GM10266 (cell line): ENCODE results near the gene UGT1A5.

Experiments
- DNase-seq: peaks from one replicate; pipeline ENCODE4 v3.0.0; 2012; ENCODE audit errors: extremely low spot score
- TF ChIP-seq, protein P1 (sequence below): IDR thresholded peaks from 2 replicates; pipeline ENCODE4 v1.5.1; 2012; ENCODE audit warnings: mild to moderate bottlenecking, low read depth; ENCODE audit not compliant: control insufficient read depth, insufficient read depth; ENCODE audit errors: missing control alignments

UGT1A5 gene

DNA sequence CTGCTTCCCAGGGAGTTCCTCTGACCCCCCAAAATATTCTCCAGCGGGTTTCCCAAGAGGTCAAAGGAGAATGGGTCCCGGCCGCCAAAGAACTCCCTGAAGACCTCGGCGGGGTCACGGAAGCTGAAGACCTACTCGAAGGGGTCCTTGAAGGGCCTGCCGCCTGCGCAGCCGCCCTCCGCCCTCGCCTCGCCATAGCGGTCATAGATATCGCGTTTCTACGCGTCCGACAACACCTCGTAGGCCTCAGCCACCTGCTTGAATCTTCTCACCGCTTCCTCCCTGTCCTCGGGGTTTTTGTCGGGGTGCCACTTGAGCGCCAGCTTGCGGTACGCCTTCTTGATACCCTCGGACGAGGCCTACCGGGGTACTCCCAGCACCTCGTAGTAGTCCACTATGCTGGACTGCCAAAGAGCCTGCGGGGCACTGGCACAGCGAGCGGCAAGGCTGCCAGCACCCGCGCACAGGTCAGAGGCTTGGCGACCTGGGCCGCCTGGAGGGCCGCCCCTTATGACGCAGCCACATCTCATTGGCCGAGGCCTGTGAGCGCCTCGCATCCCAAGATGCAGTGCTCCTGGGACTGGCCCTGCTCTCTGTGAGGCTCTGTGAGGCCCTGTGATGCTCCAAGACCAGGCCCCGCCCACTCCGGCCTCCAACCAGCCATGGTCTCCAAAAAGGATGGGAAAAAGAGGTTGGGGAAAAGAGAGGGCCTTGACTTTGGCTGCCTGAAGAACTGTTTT lies 42.3 kb downstream of the UGT1A5 start:
- TF ChIP-seq, protein P1, sequence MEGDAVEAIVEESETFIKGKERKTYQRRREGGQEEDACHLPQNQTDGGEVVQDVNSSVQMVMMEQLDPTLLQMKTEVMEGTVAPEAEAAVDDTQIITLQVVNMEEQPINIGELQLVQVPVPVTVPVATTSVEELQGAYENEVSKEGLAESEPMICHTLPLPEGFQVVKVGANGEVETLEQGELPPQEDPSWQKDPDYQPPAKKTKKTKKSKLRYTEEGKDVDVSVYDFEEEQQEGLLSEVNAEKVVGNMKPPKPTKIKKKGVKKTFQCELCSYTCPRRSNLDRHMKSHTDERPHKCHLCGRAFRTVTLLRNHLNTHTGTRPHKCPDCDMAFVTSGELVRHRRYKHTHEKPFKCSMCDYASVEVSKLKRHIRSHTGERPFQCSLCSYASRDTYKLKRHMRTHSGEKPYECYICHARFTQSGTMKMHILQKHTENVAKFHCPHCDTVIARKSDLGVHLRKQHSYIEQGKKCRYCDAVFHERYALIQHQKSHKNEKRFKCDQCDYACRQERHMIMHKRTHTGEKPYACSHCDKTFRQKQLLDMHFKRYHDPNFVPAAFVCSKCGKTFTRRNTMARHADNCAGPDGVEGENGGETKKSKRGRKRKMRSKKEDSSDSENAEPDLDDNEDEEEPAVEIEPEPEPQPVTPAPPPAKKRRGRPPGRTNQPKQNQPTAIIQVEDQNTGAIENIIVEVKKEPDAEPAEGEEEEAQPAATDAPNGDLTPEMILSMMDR: no peak
- no peak for DNase-seq

- DNase-seq: no peak
- TF ChIP-seq, protein P1: no peak
Measured at GRCh38 chr2:233756429-233757081, 43.8 kb downstream of the UGT1A5 start.

GRCh38 chr2:233758141-233758540 lies 45.4 kb downstream of the UGT1A5 start:
- TF ChIP-seq, protein P1: no peak
- DNase-seq: no peak

DNA sequence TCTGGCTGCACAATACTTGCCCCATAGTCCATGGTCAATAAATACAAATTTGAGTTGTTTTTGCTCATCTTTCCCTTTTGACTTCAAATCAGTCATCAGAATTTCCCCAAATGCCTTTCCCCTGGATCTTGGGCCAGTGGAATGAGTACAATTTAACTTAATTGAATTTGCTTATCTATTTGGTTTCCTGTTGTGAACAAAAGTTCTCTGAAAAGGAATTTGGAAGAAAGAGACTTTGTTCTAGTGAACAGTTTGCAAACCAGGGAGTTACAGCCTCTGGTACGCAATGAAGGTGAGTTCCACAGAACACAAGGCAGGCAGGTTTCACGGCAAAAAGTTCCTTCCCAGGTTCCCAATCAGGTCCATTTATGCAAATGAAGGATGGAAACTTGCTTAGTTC lies 46.1 kb downstream of the UGT1A5 start:
- DNase-seq: no peak
- TF ChIP-seq, protein P1: no peak

DNA sequence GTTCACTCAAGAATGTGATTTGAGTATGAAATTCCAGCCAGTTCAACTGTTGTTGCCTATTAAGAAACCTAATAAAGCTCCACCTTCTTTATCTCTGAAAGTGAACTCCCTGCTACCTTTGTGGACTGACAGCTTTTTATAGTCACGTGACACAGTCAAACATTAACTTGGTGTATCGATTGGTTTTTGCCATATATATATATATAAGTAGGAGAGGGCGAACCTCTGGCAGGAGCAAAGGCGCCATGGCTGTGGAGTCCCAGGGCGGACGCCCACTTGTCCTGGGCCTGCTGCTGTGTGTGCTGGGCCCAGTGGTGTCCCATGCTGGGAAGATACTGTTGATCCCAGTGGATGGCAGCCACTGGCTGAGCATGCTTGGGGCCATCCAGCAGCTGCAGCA lies 47.3 kb downstream of the UGT1A5 start, which contains the start of gene UGT1A1:
Gene UGT1A1 (plus strand): TSS at position 228 of the 400 bp plus-strand sequence. CDS start 18 bp downstream, at position 246.
- no peak for DNase-seq
- TF ChIP-seq, protein P1: no peak

GRCh38 chr2:233761040-233761769 lies 48.5 kb downstream of the UGT1A5 start:
- TF ChIP-seq, protein P1: no peak
- no peak for DNase-seq
